ENCODE results near the gene TRAPPC5. TPM values are rescaled to one million over a fixed set of nuclear protein-coding genes. Genes with fewer than 3 reads are reported as not detected.

TRAPPC5 gene
- total RNA-seq, result 10 to 100 TPM; 77.5 to 88.2 TPM

DNA sequence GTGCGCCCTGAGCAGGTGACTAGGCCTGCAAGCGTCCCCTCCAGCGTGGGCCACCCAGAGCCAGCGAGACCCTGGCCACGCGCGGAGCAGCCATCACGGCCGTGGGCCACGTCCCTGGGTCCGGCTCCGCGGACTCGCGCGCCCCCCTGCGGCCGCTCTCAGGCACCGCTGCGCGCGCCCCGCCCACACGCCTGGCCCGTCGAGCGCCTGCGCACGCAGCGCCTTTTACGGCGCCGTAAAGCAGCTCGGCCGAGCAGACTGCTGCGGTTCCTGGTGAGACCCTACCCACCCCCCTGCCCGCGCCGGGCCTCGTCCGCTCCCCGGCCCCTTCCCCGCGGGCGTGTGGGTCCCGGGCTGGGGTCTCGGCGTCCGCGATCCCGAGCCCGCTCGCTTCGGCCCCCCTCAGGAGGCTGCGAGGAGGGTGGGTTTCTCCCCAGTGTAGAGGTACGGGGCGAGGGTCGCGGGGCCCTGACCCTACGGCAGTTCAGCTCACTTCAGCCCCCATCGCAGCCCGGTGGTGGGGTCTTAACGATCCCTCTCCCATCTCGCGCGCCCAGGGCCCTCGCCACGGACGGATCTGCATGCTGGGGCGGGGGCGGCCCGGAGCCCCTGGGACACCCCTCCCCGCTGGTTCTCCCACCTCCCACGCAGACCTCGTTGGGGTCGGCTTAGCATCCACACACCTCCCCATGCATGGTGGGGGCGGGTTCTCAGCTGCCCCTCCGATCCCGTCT, at the start of gene TRAPPC5:
Gene TRAPPC5, plus strand, starts transcription at position 228 of the 734 bp plus-strand sequence. CDS start 1,421 bp downstream, outside the sequence.
- peaks cover 23% of the 10 kb centered on the region for H3K27me3 Mint-ChIP-seq
- H3K4me3 Mint-ChIP-seq, result peak within 1 kb of the TSS; percentile 88
- H3K9me3 Mint-ChIP-seq, result no peaks in the 10 kb centered on the region
- peak; percentile 91 for DNase-seq
- ChIA-PET POLR2A (interaction anchor here (1.0 to 1.7 kb wide), 4 partner anchors 51 to 120 kb away, joined by 3 to 10 read pairs (median 4); partner anchors contain the start of genes PET100 and XAB2), CTCF (interaction anchor here (0.6 to 2.2 kb wide), 71 partner anchors 9 to 581 kb away, joined by 3 to 62 read pairs (median 5); partner anchors contain the start of genes ARHGEF18, CD209, CLEC4M and FCER2)
- intact Hi-C loops (cut with micrococcal nuclease), result loop anchor here (1.0 to 5.0 kb wide), 4 partner anchors 25 to 126 kb away; partner anchors contain the start of gene STXBP2
- H3K4me1 Mint-ChIP-seq (ENCODE audit: low read depth), result peaks cover 44% of the 10 kb centered on the region
- peaks cover 7% of the 10 kb centered on the region for H3K36me3 Mint-ChIP-seq
- peak within 1 kb of the TSS; percentile 91 for H3K27ac Mint-ChIP-seq

DNA sequence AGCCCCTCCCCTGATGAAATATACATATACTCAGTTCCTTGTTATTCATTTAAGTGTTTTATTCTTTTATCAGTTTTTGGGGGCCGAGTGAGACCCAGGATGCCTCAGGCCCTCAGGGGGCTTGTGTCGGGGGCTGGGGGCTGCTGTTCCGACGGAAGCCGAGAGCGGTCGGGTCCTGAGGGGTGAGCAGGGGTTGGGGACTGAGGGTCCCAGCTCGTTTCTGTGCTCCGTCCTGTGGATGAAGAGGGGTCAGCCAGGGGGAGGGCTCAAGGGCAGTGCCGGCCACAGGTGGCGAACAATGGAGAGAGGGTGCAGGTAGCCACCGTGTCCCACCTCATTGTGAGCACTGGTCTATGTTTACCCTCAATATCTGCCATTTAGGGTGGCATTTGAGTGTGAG, 49.1 kb upstream of the TRAPPC5 start:
- intact Hi-C loops (cut with micrococcal nuclease), result no loop called here
- CTCF ChIA-PET, result no interaction called here
- H3K36me3 Mint-ChIP-seq, result peaks cover 12% of the 10 kb centered on the region
- no peak for DNase-seq
- no peaks in the 10 kb centered on the region for H3K27me3 Mint-ChIP-seq
- H3K27ac Mint-ChIP-seq, result no peak overlapping the region
- H3K9me3 Mint-ChIP-seq, result no peaks in the 10 kb centered on the region
- POLR2A ChIA-PET, result no interaction called here
- H3K4me1 Mint-ChIP-seq (ENCODE audit: low read depth), result peaks cover 37% of the 10 kb centered on the region
- no peak overlapping the region for H3K4me3 Mint-ChIP-seq

DNA sequence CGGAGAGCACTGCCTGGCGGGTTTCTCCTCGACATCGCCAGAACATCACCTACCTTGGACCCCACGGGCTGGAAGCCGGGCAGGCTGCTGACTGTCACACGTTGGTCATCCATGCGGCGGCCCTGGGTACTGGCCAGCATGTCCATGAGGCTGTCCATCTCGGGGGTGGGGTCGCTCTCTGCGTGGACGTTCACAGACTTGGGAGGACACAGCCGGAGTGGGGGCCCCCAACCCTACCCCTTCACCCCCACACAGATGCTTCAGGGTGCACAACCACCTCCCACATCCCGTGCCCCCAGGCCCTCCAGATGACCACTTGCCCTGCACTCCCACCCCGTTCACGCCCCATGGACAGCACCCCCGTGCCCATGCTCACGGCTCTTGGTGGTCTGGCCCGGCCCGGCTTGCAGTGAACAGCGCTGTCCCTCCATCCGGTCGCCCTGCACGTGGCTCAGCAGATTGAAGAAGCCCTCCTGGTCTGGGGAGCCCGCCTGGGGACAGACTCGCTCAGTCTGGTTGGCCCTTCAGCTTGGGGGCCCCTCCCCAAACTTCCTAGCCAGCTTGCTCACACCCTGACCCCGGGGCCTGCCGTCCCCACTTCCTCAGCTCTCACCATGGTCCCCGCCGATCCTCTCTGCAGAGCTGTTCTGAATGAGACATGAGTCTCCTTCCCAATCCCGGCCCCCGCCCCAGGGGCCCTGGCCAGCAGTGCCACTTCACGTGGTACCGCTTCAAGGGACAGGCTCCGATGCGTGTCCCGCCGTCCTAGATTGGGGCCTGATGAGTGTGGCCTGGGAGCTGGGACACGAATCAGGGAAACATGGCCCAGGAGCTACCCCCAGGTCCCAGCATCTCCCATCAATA, 48.1 kb upstream of the TRAPPC5 start:
- Mint-ChIP-seq H3K27ac (no peak overlapping the region), H3K9me3 (no peaks in the 10 kb centered on the region), H3K4me3 (no peak overlapping the region), H3K4me1 (ENCODE audit: low read depth) (peaks cover 37% of the 10 kb centered on the region), H3K36me3 (peaks cover 9% of the 10 kb centered on the region), H3K27me3 (no peaks in the 10 kb centered on the region)
- CTCF ChIA-PET, result no interaction called here
- intact Hi-C loops (cut with micrococcal nuclease), result no loop called here
- POLR2A ChIA-PET, result no interaction called here
- DNase-seq, result no peak

DNA sequence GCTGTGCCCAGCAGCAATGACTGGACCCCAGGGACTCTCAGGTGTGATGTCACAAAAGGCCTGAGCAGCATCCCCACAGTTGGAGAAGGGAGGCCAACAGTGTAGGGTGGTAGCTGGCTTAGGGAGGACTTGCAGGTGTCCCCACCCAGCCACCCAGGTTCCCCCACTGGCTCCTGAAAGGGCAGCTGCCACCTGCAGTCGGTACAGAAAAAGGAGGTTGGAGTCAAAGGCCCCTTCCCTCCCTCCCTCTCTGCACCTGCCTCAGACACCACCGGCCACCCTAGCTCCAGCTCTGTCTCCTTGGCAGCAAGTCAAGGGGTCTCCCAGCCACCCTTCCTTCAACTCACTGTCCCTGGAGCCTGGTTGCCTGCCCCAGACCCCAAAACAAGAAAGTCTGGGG, 46.9 kb upstream of the TRAPPC5 start, which contains the start of gene PCP2:
Gene PCP2, minus strand, starts transcription at position 22 of the 400 bp plus-strand sequence. CDS start 262 bp downstream, outside the sequence.
- CTCF ChIA-PET, result interaction anchor here (1.0 kb wide), 1 partner anchor 65 kb away, joined by 3 read pairs; no protein-coding TSS in a partner anchor
- Mint-ChIP-seq H3K36me3 (peaks cover 9% of the 10 kb centered on the region), H3K27me3 (no peaks in the 10 kb centered on the region), H3K4me1 (ENCODE audit: low read depth) (peaks cover 33% of the 10 kb centered on the region), H3K9me3 (no peaks in the 10 kb centered on the region), H3K4me3 (no peak within 1 kb of the TSS), H3K27ac (no peak within 1 kb of the TSS)
- no peak for DNase-seq
- POLR2A ChIA-PET, result no interaction called here
- intact Hi-C loops (cut with micrococcal nuclease), result no loop called here

DNA sequence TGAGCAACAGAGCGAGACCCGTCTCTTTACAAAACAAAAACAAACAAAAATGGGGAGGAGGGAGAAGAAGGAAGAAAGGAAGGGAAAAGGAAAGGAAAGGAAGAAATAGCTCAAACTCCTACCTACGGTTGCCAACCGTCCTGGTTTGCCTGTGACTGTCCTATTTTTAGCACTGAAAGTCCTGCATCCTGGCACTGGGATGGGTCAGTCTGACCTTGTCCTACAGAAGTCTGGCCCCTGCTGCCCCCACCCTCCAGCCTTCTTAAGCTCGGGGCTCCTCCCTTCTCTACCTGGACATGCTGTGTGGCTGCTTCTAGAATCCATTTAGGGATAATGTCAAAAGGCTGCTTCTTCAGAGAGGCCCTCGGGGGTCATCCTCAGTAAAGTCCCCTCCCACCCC, 45.0 kb upstream of the TRAPPC5 start:
- H3K27me3 Mint-ChIP-seq, result no peaks in the 10 kb centered on the region
- DNase-seq, result no peak
- H3K9me3 Mint-ChIP-seq, result peaks cover 4% of the 10 kb centered on the region
- CTCF ChIA-PET, result interaction anchor here (1.7 kb wide), 2 partner anchors 45 to 67 kb away, joined by 5 read pairs; partner anchors contain the start of gene TRAPPC5
- intact Hi-C loops (cut with micrococcal nuclease), result loop anchor here (5.0 kb wide), 2 partner anchors 47 to 287 kb away; partner anchors contain the start of genes SNAPC2 and TRAPPC5
- no peak overlapping the region for H3K27ac Mint-ChIP-seq
- H3K36me3 Mint-ChIP-seq, result peaks cover 7% of the 10 kb centered on the region
- H3K4me3 Mint-ChIP-seq, result no peak overlapping the region
- POLR2A ChIA-PET, result no interaction called here
- peaks cover 31% of the 10 kb centered on the region for H3K4me1 Mint-ChIP-seq (ENCODE audit: low read depth)

DNA sequence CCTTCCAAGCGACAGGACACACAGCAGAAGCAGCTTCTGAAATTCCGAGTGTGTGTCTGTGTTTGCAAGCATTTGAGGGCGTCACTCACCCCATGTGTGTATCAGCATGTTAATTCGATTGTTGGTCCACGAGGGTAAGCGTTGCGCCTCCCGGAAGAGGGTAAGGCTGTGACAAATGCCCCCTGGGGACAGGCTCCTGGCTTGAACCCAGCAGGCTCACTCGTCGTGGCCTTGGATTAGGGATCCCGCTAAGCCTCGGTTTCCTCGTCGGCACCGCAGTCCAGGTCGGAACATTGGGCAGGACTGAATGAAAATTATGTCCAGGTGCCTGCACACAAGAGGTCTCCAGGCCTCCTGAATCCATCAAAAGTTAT, 44.3 kb upstream of the TRAPPC5 start:
- DNase-seq, result no peak
- ChIA-PET POLR2A (no interaction called here), CTCF (interaction anchor here (1.7 kb wide), 1 partner anchor 68 kb away, joined by 5 read pairs; no protein-coding TSS in a partner anchor)
- Mint-ChIP-seq H3K36me3 (peaks cover 7% of the 10 kb centered on the region), H3K27me3 (no peaks in the 10 kb centered on the region), H3K4me1 (ENCODE audit: low read depth) (peaks cover 29% of the 10 kb centered on the region), H3K27ac (no peak overlapping the region), H3K4me3 (peak overlapping the region; percentile 79), H3K9me3 (peaks cover 4% of the 10 kb centered on the region)
- intact Hi-C loops (cut with micrococcal nuclease), result loop anchor here (5.0 kb wide), 2 partner anchors 46 to 286 kb away; partner anchors contain the start of genes SNAPC2 and TRAPPC5

DNA sequence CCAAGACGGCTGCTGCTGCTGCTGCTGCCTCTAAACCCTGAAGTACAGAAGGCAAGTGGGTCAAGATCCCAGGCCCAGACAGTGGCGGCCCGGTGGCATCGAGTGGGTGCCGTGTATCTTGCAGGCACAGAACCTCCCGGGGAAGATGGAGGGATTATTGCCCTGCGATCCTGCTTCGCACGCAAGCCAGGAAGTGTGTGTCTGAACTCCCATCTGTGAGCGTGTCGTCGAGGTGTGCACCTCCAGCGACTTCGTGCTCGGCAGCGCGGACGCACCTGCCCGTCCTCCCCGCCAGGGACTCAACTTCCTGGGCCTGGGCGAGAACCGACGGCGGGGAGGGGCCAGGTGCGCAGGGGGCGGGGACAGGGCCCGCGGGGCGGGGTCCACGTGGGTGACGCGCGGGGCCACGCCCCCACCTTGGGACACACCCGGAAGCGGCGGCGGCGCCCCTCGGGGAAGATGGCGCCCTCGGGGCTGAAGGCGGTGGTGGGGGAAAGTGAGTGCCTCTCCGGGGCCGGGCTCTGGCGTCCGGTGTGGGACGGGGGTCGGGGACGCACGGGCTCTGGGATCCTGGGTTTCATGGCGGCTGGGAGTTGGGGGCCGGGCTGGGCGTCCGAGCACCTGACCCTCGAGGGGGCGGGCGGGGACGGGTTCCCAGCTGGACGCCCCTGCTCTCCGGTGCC, 43.8 kb upstream of the TRAPPC5 start, which contains the start of gene STXBP2:
Gene STXBP2, plus strand, starts transcription at position 420 of the 683 bp plus-strand sequence. Its CDS starts 40 bp downstream, at position 460.
- H3K9me3 Mint-ChIP-seq, result peaks cover 4% of the 10 kb centered on the region
- no peaks in the 10 kb centered on the region for H3K27me3 Mint-ChIP-seq
- CTCF ChIA-PET, result interaction anchor here (1.0 to 2.0 kb wide), 5 partner anchors 15 to 68 kb away, joined by 3 to 9 read pairs (median 5); partner anchors contain the start of gene TRAPPC5
- H3K4me3 Mint-ChIP-seq, result peak within 1 kb of the TSS; percentile 79
- peaks cover 29% of the 10 kb centered on the region for H3K4me1 Mint-ChIP-seq (ENCODE audit: low read depth)
- intact Hi-C loops (cut with micrococcal nuclease), result loop anchor here (1.0 to 5.0 kb wide), 3 partner anchors 8 to 285 kb away; partner anchors contain the start of genes PET100, SNAPC2, TRAPPC5 and XAB2
- peaks cover 7% of the 10 kb centered on the region for H3K36me3 Mint-ChIP-seq
- DNase-seq, result peak; percentile 95
- POLR2A ChIA-PET, result interaction anchor here (0.6 kb wide), 1 partner anchor 13 kb away, joined by 3 read pairs; no protein-coding TSS in a partner anchor
- H3K27ac Mint-ChIP-seq, result peak within 1 kb of the TSS; percentile 79

DNA sequence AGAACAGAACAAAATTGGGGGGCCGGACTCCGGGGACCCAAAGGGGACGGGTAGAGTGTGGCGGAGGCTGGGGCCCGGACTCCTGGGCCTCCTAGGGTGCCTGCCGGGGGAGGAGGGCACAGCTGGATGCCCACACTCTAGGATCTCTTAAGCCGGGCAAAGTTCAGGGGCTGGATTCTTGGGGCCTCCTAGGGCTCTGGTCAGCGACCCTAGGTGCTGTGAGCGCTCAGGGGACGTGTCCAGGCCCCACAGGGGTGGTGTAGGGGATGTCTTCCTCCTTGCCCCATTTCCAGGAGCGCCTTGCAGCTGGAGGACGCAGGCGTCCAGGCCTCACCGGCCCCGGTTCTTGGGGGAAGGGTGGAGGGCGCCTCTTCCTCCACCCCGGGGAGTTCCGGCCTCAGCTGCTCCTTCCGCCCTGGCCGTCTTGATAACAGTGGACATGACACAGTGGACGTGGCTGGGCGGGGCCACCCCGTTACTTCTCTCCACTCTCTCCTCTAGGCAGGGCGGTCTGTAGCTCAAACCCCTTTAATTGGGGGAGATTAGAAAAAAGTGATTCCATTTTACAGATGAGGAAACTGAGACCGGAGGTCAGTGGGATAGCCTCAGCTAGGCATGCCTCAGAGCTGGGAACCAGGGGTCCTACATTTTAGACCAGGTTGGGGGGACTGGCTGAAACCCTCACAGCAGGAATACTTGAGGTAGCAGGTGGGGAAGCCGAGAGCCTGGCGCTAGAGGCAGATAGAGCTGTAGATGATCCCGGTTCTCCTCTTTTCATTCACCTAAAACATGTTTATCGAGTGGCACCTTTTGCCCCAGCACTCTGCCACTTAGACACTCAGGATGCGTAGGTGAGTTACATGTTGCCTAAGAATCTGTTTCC, 43.0 kb upstream of the TRAPPC5 start:
- intact Hi-C loops (cut with micrococcal nuclease), result loop anchor here (1.0 to 5.0 kb wide), 3 partner anchors 8 to 285 kb away; partner anchors contain the start of genes PET100, SNAPC2, TRAPPC5 and XAB2
- Mint-ChIP-seq H3K27me3 (no peaks in the 10 kb centered on the region), H3K27ac (peak overlapping the region; percentile 79)

DNA sequence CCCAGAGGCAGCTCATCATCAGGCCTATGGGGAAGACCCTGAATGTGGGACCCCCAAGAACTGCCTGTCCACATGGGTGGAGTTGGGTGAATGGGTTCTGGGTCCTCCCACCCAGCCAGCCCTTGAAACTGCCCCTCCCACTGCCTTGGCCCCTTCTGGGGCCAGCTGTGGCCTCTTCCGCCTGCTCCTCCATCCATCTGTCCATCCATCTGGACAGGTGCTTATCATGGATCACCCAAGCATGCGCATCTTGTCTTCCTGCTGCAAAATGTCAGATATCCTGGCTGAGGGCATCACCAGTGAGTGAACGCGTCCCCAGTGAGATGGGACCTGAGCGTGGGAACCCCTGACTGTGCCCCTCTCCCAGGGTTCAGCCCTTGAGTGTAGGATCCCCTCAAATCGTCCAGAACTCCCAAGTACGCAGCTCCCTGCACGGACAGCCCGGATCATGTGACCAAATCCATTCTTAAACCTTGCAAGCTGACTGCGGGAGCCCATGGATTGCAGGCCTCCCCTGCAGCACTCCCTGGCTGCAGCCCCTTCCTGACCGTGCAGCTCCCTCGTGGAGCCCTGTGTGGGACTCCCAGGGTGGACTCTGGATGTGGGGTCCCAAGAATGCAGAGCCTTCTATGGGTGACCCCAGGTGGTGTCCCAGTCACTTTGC, 41.7 kb upstream of the TRAPPC5 start:
- Mint-ChIP-seq H3K4me1 (ENCODE audit: low read depth) (peaks cover 29% of the 10 kb centered on the region), H3K4me3 (no peak overlapping the region), H3K27ac (no peak overlapping the region), H3K27me3 (no peaks in the 10 kb centered on the region), H3K9me3 (peaks cover 4% of the 10 kb centered on the region), H3K36me3 (peaks cover 7% of the 10 kb centered on the region)
- CTCF ChIA-PET, result interaction anchor here (2.0 kb wide), 1 partner anchor 42 kb away, joined by 9 read pairs; the partner anchor contains the start of gene TRAPPC5
- POLR2A ChIA-PET, result no interaction called here
- intact Hi-C loops (cut with micrococcal nuclease), result loop anchor here (5.0 kb wide), 2 partner anchors 43 to 283 kb away; partner anchors contain the start of genes SNAPC2 and TRAPPC5
- DNase-seq, result no peak

More for the DNA sequence above, 43.0 kb upstream of the TRAPPC5 start:
- POLR2A ChIA-PET, result interaction anchor here (0.6 to 1.1 kb wide), 2 partner anchors 8 to 12 kb away, joined by 3 to 6 read pairs; partner anchors contain the start of genes PET100 and XAB2
- H3K4me3 Mint-ChIP-seq, result peak overlapping the region; percentile 79
- H3K36me3 Mint-ChIP-seq, result peaks cover 7% of the 10 kb centered on the region
- peaks cover 29% of the 10 kb centered on the region for H3K4me1 Mint-ChIP-seq (ENCODE audit: low read depth)
- H3K9me3 Mint-ChIP-seq, result peaks cover 4% of the 10 kb centered on the region
- CTCF ChIA-PET, result interaction anchor here (0.6 to 2.0 kb wide), 6 partner anchors 14 to 773 kb away, joined by 3 to 9 read pairs (median 3); partner anchors contain the start of gene TRAPPC5
- DNase-seq, result peak; percentile 38

DNA sequence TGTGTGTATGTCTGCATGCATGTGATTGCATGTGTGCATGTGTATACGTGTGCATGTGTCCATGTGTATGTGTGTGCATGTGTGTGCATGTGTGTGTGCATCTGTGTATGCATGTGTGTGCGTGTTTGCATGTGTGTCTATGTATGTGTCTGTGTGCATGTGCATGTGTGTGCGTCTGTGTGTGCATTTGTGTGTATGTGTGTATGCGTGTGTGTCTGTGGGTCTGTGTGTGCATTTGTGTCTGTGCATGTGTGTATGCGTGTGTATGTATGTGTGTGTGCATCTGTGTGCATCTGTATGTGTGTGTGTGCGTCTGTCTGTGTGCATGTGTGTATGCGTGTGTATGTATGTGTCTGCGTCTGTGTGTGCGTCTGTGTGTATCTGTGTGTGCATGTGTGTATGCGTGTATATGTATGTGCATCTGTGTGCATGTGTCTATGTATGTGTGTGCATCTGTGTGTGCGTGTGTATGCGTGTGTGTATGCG, 40.7 kb upstream of the TRAPPC5 start:
- intact Hi-C loops (cut with micrococcal nuclease), result loop anchor here (5.0 kb wide), 2 partner anchors 42 to 282 kb away; partner anchors contain the start of genes SNAPC2 and TRAPPC5
- Mint-ChIP-seq H3K4me1 (ENCODE audit: low read depth) (peaks cover 29% of the 10 kb centered on the region), H3K27me3 (no peaks in the 10 kb centered on the region), H3K27ac (no peak overlapping the region), H3K9me3 (peaks cover 4% of the 10 kb centered on the region), H3K36me3 (peaks cover 12% of the 10 kb centered on the region), H3K4me3 (no peak overlapping the region)
- ChIA-PET CTCF (no interaction called here), POLR2A (no interaction called here)
- DNase-seq, result no peak
